ENCODE measurements around the gene SYT13. TPM values are rescaled to one million over a fixed set of nuclear protein-coding genes. Genes with fewer than 3 reads are reported as not detected.

SYT13 gene
- total RNA-seq, 1 experiment from 2014 or later, result not detected

DNA sequence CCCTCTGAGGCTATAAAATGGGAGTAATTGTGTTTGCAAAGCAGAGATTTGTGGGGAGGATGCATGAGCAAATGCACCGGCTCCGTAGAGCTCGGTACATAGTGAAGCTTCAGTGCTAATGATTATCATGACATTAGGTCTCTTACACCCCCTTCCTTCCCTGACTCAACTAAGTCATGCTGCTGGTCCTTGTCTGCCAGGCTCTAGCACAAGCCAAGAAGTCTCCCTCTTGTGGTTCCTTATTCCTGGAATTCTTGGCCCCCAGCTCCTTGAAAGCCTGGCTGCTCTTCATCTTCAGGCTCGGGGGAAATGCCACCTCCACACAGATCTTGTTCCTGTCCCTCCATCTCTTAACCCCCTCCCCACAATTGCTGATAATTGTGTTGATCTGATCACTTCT, 45.7 kb upstream of the SYT13 start:
- no peak overlapping the region for H3K4me2 ChIP-seq
- intact Hi-C loops (cut with micrococcal nuclease; ENCODE audit: unreplicated experiment), result loop anchor here (1.0 kb wide), 2 partner anchors 222 to 396 kb away; no protein-coding TSS in a partner anchor
- no peaks in the 10 kb centered on the region for H3K4me1 ChIP-seq (replicated peaks; ENCODE audit: insufficient read depth)
- BruUV-seq (replicated peaks), result no TSS peak
- no peaks in the 10 kb centered on the region for H3F3A ChIP-seq (ENCODE audit: insufficient read depth, low read depth)
- H3K27me3 ChIP-seq (ENCODE audit: insufficient read depth, low read depth), result peaks cover 72% of the 10 kb centered on the region
- H3K4me3 ChIP-seq, result no peak overlapping the region
- 0 out of 2 replicates have a peak, but pooled peaks cover 4% of the 10 kb centered on the region for H4K20me1 ChIP-seq (ENCODE audit: insufficient read depth)
- TF ChIP-seq EZH2 (IDR thresholded peaks at IDR 0.05; ENCODE audit: low read depth), result no peak
- no peak for TF ChIP-seq CTCF (conservative IDR thresholded peaks at IDR 0.05)
- no peaks in the 10 kb centered on the region for H3K36me3 ChIP-seq (ENCODE audit: low read depth)
- H2AFZ ChIP-seq, result no peak overlapping the region
- no peaks in the 10 kb centered on the region for H3K9me2 ChIP-seq (ENCODE audit: insufficient read depth)
- H3K79me2 ChIP-seq (ENCODE audit: low read depth), result no peaks in the 10 kb centered on the region
- no peak for DNase-seq
- H3K27ac ChIP-seq, result no peak overlapping the region
- CTCF ChIA-PET, result interaction anchor here (0.6 kb wide), 1 partner anchor 222 kb away, joined by 3 read pairs; no protein-coding TSS in a partner anchor
- POLR2A ChIA-PET (ENCODE audit: unreplicated experiment), result no interaction called here
- H3K9me3 ChIP-seq (ENCODE audit: insufficient read depth, low read depth), result no peaks in the 10 kb centered on the region

GRCh38 chr11:45328726-45329125, 42.6 kb upstream of the SYT13 start:
- H3K9me3 ChIP-seq (ENCODE audit: insufficient read depth, low read depth), result no peaks in the 10 kb centered on the region
- no peaks in the 10 kb centered on the region for H3K36me3 ChIP-seq (ENCODE audit: low read depth)
- H3K27ac ChIP-seq, result no peak overlapping the region
- H3K4me2 ChIP-seq, result no peak overlapping the region
- TF ChIP-seq CTCF (conservative IDR thresholded peaks at IDR 0.05) (no peak), EZH2 (IDR thresholded peaks at IDR 0.05; ENCODE audit: low read depth) (no peak)
- no peaks in the 10 kb centered on the region for H3K9me2 ChIP-seq (ENCODE audit: insufficient read depth)
- H4K20me1 ChIP-seq (ENCODE audit: insufficient read depth), result 0 out of 2 replicates have a peak, but pooled peaks cover 4% of the 10 kb centered on the region
- H3F3A ChIP-seq (ENCODE audit: insufficient read depth, low read depth), result no peaks in the 10 kb centered on the region
- no peak overlapping the region for H3K4me3 ChIP-seq
- H3K27me3 ChIP-seq (ENCODE audit: insufficient read depth, low read depth), result peaks cover 59% of the 10 kb centered on the region
- H3K4me1 ChIP-seq (replicated peaks; ENCODE audit: insufficient read depth), result no peaks in the 10 kb centered on the region
- no peak overlapping the region for H2AFZ ChIP-seq
- no peaks in the 10 kb centered on the region for H3K79me2 ChIP-seq (ENCODE audit: low read depth)
- no TSS peak for BruUV-seq (replicated peaks)
- ChIA-PET CTCF (no interaction called here), POLR2A (ENCODE audit: unreplicated experiment) (no interaction called here)
- intact Hi-C loops (cut with micrococcal nuclease; ENCODE audit: unreplicated experiment), result no loop called here
- DNase-seq, result no peak

GRCh38 chr11:45324459-45324858, 38.3 kb upstream of the SYT13 start:
- POLR2A ChIA-PET (ENCODE audit: unreplicated experiment), result no interaction called here
- BruUV-seq (replicated peaks), result no TSS peak
- H3K27me3 ChIP-seq (ENCODE audit: insufficient read depth, low read depth), result peaks cover 72% of the 10 kb centered on the region

More at GRCh38 chr11:45324459-45324858, 38.3 kb upstream of the SYT13 start:
- Histone ChIP-seq H2AFZ (no peak overlapping the region), H3K9me3 (ENCODE audit: insufficient read depth, low read depth) (no peaks in the 10 kb centered on the region), H3K4me1 (replicated peaks; ENCODE audit: insufficient read depth) (no peaks in the 10 kb centered on the region), H3K9me2 (ENCODE audit: insufficient read depth) (no peaks in the 10 kb centered on the region), H3K4me2 (no peak overlapping the region), H3K4me3 (no peak overlapping the region), H3K27ac (no peak overlapping the region), H4K20me1 (ENCODE audit: insufficient read depth) (no peaks in the 10 kb centered on the region), H3F3A (ENCODE audit: insufficient read depth, low read depth) (no peaks in the 10 kb centered on the region), H3K36me3 (ENCODE audit: low read depth) (no peaks in the 10 kb centered on the region), H3K79me2 (ENCODE audit: low read depth) (no peaks in the 10 kb centered on the region)
- intact Hi-C loops (cut with micrococcal nuclease; ENCODE audit: unreplicated experiment), result no loop called here
- TF ChIP-seq CTCF (conservative IDR thresholded peaks at IDR 0.05) (no peak), EZH2 (IDR thresholded peaks at IDR 0.05; ENCODE audit: low read depth) (no peak)
- no peak for DNase-seq
- CTCF ChIA-PET, result no interaction called here

All from PC-9 (cell line).